HCT116 (cell line): ENCODE results near the gene UACA. TPM values are rescaled to one million over a fixed set of nuclear protein-coding genes. Genes with fewer than 3 reads are reported as not detected.

ENCODE experiments used
- ATAC-seq: fragments of 200-7000 bp; cut with Tn5 transposase; 2 replicates; pipeline ENCODE4 v1.9.1; 2020; ENCODE audit warnings: mild to moderate bottlenecking, moderate library complexity
- BruUV-seq: library from RNA; stranded (reverse); fragments of 400-500 nt; replicated peaks from 2 replicates; lab custom pipeline; 2021; lab: Mats Ljungman, UMichigan
- CTCF ChIA-PET: fragments of 300-600 bp; sonication (Branson Sonifier 250); formaldehyde crosslinking; loops from one replicate; lab custom pipeline; 2021; ENCODE audit warnings: antibody characterized with exemption; lab: Charles Lee
- POLR2A ChIA-PET: fragments of 300-600, 350-600 bp; sonication (Branson Sonifier 250); formaldehyde crosslinking; loops from one replicate; lab custom pipeline; 2021; ENCODE audit warnings: antibody characterized with exemption; lab: Charles Lee
- RAD21 ChIA-PET, 2 experiments: fragments of 300-600 bp; sonication (Branson Sonifier 250); formaldehyde crosslinking; loops; one replicate each; lab custom pipeline; 2023; ENCODE audit warnings: low total read pairs in 2 of 2; ENCODE audit not compliant: uncharacterized antibody in 2 of 2, unreplicated experiment in 2 of 2, low non-redundant PET in 1 of 2; lab: Charles Lee
- DNase-seq: peaks from one replicate; pipeline ENCODE4 v3.0.0-alpha.2; 2010; ENCODE audit warnings: low read depth, low spot score
- H2AFZ ChIP-seq: fragments of 200-600 bp; shearing (Covaris generic), sonication (generic); 2 replicates; pipeline ENCODE4 v1.6.1; 2017; ENCODE audit warnings: low read depth, mixed run types, mixed read lengths, antibody characterized with exemption, low read length; ENCODE audit not compliant: poor library complexity, severe bottlenecking
- H3K27ac ChIP-seq: 2 replicates; pipeline ENCODE4 v1.5.1; 2012; ENCODE audit warnings: low read depth, low read length
- H3K27me3 ChIP-seq: fragments of 200-600 bp; sonication (generic); 2 replicates; pipeline ENCODE4 v1.6.1; 2016; ENCODE audit warnings: mixed run types, low read length, mixed read lengths; ENCODE audit not compliant: insufficient read depth
- H3K36me3 ChIP-seq, 2 experiments: fragments of 200-500 bp in 1 of 2; fragments of 200-600 bp in 1 of 2; sonication (Bioruptor generic) in 1 of 2; sonication (generic) in 1 of 2; 2 replicates each; pipeline versions ENCODE4 v1.5.1 to v1.6.1; 2014 to 2016; ENCODE audit warnings: low read length in 2 of 2, inconsistent platforms in 1 of 2, mixed read lengths in 1 of 2, mixed run types in 1 of 2; ENCODE audit not compliant: insufficient read depth in 2 of 2, control insufficient read depth in 1 of 2
- H3K4me1 ChIP-seq, 2 experiments: fragments of 200-600 bp in 1 of 2; sonication (generic) in 1 of 2; 2 replicates each; pipeline versions ENCODE4 v1.5.1 to v1.6.1; 2012 to 2017; ENCODE audit warnings: low read length in 2 of 2, inconsistent platforms in 1 of 2, mild to moderate bottlenecking in 1 of 2, mixed read lengths in 1 of 2, mixed run types in 1 of 2, moderate library complexity in 1 of 2; ENCODE audit not compliant: insufficient read depth in 2 of 2, control insufficient read depth in 1 of 2
- H3K4me2 ChIP-seq: fragments of 200-600 bp; sonication (generic); 2 replicates; pipeline ENCODE4 v1.6.1; 2017; ENCODE audit warnings: mixed run types, low read length, mixed read lengths
- H3K4me3 ChIP-seq, 2 experiments: fragments of 200-600 bp in 1 of 2; sonication (generic) in 1 of 2; replicated peaks in 1 of 2; 2 replicates each; pipeline ENCODE4 v1.5.1; 2011 to 2016; ENCODE audit warnings: low read length in 2 of 2, control low read depth in 1 of 2, low read depth in 1 of 2, mild to moderate bottlenecking in 1 of 2, mixed read lengths in 1 of 2, mixed run types in 1 of 2
- H3K79me2 ChIP-seq: fragments of 200-600 bp; sonication (generic); 2 replicates; pipeline ENCODE4 v1.6.1; 2017; ENCODE audit warnings: mild to moderate bottlenecking, mixed run types, low read length, moderate library complexity, mixed read lengths; ENCODE audit not compliant: insufficient read depth
- H3K9ac ChIP-seq: fragments of 200-600 bp; sonication (generic); 2 replicates; pipeline ENCODE4 v1.6.1; 2016; ENCODE audit warnings: low read length, mixed read lengths
- H3K9me2 ChIP-seq: fragments of 200-600 bp; sonication (generic), shearing (Covaris generic); 2 replicates; pipeline ENCODE4 v1.6.1; 2017; ENCODE audit warnings: mixed run types, mild to moderate bottlenecking, moderate library complexity; ENCODE audit not compliant: insufficient read depth
- H3K9me3 ChIP-seq, 2 experiments: fragments of 200-500 bp in 1 of 2; fragments of 200-600 bp in 1 of 2; sonication (Bioruptor generic) in 1 of 2; sonication (generic) in 1 of 2; 2 replicates each; pipeline ENCODE4 v1.6.1; 2014 to 2017; ENCODE audit warnings: low read length in 2 of 2, mixed read lengths in 2 of 2, inconsistent platforms in 1 of 2, low read depth in 1 of 2, mild to moderate bottlenecking in 1 of 2, mixed run types in 1 of 2, moderate library complexity in 1 of 2; ENCODE audit not compliant: control insufficient read depth in 1 of 2, insufficient read depth in 1 of 2
- H4K20me1 ChIP-seq: fragments of 200-600 bp; sonication (generic), shearing (Covaris generic); 2 replicates; pipeline ENCODE4 v1.6.1; 2017; ENCODE audit warnings: mixed run types, mild to moderate bottlenecking, moderate library complexity; ENCODE audit not compliant: insufficient read depth
- EGR1 ChIP-seq: IDR thresholded peaks from 2 replicates; pipeline ENCODE4 v1.6.1; 2012; ENCODE audit warnings: low read depth
- ELF1 ChIP-seq: IDR thresholded peaks from 2 replicates; pipeline ENCODE4 v1.6.1; 2012; ENCODE audit warnings: low read depth, borderline replicate concordance
- EZH2 ChIP-seq: fragments of 200-600 bp; sonication (generic); IDR thresholded peaks from 2 replicates; pipeline ENCODE4 v1.6.1; 2017; ENCODE audit warnings: antibody characterized with exemption, mixed run types
- EZH2phosphoT487 ChIP-seq: fragments of 200-600 bp; IDR thresholded peaks from 2 replicates; pipeline ENCODE4 v1.6.1; 2018; ENCODE audit warnings: antibody characterized with exemption, borderline replicate concordance
- JUND ChIP-seq: IDR thresholded peaks from 2 replicates; pipeline ENCODE4 v1.6.1; 2012
- POLR2A ChIP-seq: IDR thresholded peaks from 2 replicates; pipeline ENCODE4 v1.7.0; 2011; ENCODE audit warnings: borderline replicate concordance; ENCODE audit not compliant: insufficient read depth, insufficient read length; ENCODE audit errors: extremely low read depth
- POLR2AphosphoS5 ChIP-seq: IDR thresholded peaks from 2 replicates; pipeline ENCODE4 v1.6.1; 2011; ENCODE audit warnings: mild to moderate bottlenecking, low read depth, low read length, moderate library complexity
- RAD21 ChIP-seq: IDR thresholded peaks from 2 replicates; pipeline ENCODE4 v1.6.1; 2012; ENCODE audit warnings: low read depth, mild to moderate bottlenecking
- SIN3A ChIP-seq: IDR thresholded peaks from 2 replicates; pipeline ENCODE4 v1.6.1; 2012; ENCODE audit warnings: low read depth
- SP1 ChIP-seq: IDR thresholded peaks from 2 replicates; pipeline ENCODE4 v1.6.1; 2012; ENCODE audit warnings: low read depth
- TCF7L2 ChIP-seq: IDR thresholded peaks from 2 replicates; pipeline ENCODE4 v1.7.0; 2011; ENCODE audit warnings: borderline replicate concordance, inconsistent platforms; ENCODE audit not compliant: insufficient read depth, insufficient read length; ENCODE audit errors: extremely low read depth
- ZFX ChIP-seq: fragments of 450-650 bp; IDR thresholded peaks from 2 replicates; pipeline ENCODE4 v1.6.1; 2017
- ZNF274 ChIP-seq: fragments of 200-500 bp; sonication (Bioruptor generic); IDR thresholded peaks from 2 replicates; pipeline ENCODE4 v1.6.1; 2014; ENCODE audit warnings: mild to moderate bottlenecking, low read depth, low read length, inconsistent platforms
- intact Hi-C: fragments of 100-400 bp; cut with micrococcal nuclease; formaldehyde crosslinking; loops from 2 replicates; pipeline ENCODE4 v1.10.0; 2022
- total RNA-seq: library from RNA; stranded (reverse); gene quantifications from one replicate; pipeline ENCODE4 v1.2.1, GENCODE V29; 2021; ENCODE audit not compliant: unreplicated experiment
- TF ChIP-seq, protein P1 (sequence below), 3 experiments: fragments of 200-600 bp in 1 of 3; sonication (generic) in 1 of 3; IDR thresholded peaks in 2 of 3; conservative IDR thresholded peaks in 1 of 3; 2 replicates each; pipeline ENCODE4 v1.5.1; 2012 to 2017; ENCODE audit warnings: low read depth in 2 of 3, low read length in 2 of 3, antibody characterized with exemption in 1 of 3, borderline replicate concordance in 1 of 3, control low read depth in 1 of 3, mild to moderate bottlenecking in 1 of 3, mixed read lengths in 1 of 3, mixed run types in 1 of 3, moderate library complexity in 1 of 3; ENCODE audit not compliant: insufficient read depth in 1 of 3
- TF ChIP-seq, protein P2 (sequence below): IDR thresholded peaks from 2 replicates; pipeline ENCODE4 v1.6.1; 2012; ENCODE audit warnings: low read depth
- TF ChIP-seq, protein P3 (sequence below): IDR thresholded peaks from 2 replicates; pipeline ENCODE4 v1.6.1; 2012

UACA gene
- total RNA-seq, 1 experiment from 2014 or later, result 47.4 TPM

DNA sequence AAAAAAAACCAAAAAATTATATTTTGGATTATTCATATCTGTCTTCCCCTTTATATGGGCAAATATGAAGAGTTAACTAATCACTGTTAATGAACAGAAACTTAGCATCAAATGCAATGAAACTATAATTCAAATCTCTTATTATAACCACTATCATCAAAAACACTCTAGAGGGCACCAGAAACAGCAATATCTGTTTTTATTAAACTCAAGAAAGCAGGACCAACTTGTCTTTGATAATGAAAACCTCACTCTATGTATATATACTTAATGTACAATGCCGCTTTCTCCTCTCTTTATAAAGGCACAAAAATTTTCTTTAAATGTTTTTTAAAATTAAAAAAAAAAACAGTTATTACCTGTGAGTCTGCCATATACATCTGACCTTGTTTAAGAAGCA, 92.7 kb downstream of the UACA start (continued):
- TF ChIP-seq ELF1 (no peak), SP1 (no peak), POLR2A (no peak), ZNF274 (no peak)

DNA sequence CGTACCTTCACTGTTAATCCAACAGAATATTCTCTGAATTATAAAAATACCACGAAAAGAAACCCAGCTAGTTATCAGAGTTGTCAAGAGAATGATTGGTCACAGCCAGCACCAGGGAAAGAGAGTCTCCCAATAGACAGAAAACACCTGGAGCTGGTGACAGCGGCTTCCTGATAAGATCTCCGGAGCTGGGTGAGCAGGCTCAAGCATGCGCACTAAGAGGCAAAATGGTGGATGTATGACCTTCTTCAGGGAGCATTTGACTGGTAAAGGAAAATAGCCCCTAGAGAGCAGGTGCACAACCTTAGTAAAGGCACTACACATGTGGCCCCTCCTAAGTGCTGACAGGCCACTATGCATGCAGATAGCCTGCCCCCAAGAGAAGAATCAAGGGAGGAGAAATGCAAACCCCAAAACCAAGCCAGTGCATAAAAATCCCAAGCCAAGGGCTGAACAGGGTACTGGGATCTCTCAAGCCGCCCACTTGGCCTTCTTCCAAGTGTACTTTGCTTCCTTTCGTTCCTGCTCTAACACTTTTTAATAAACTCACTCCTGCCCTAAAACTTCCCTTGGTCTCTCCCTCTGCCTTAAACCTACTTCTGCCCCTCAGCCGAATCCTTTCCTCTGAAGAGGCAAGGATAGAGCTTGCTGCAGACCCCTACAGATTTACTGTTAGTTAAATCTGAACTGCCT, 93.2 kb downstream of the UACA start:
- H4K20me1 ChIP-seq, result no peaks in the 10 kb centered on the region
- H3K9me3 ChIP-seq, result no peaks in the 10 kb centered on the region
- H3K9me2 ChIP-seq, result no peaks in the 10 kb centered on the region
- no peak overlapping the region for H3K4me2 ChIP-seq
- no peaks in the 10 kb centered on the region for H3K4me1 ChIP-seq
- no peaks in the 10 kb centered on the region for H3K27me3 ChIP-seq
- DNase-seq (no peak), ATAC-seq (no peak)
- ChIA-PET POLR2A (no interaction called here), RAD21 (no interaction called here), CTCF (no interaction called here)
- H3K36me3 ChIP-seq, result peaks cover 6 to 13% of the 10 kb centered on the region in 2 experiments; a peak in 2 of 4 replicates
- H3K79me2 ChIP-seq, result no peaks in the 10 kb centered on the region
- TF ChIP-seq, protein P1, sequence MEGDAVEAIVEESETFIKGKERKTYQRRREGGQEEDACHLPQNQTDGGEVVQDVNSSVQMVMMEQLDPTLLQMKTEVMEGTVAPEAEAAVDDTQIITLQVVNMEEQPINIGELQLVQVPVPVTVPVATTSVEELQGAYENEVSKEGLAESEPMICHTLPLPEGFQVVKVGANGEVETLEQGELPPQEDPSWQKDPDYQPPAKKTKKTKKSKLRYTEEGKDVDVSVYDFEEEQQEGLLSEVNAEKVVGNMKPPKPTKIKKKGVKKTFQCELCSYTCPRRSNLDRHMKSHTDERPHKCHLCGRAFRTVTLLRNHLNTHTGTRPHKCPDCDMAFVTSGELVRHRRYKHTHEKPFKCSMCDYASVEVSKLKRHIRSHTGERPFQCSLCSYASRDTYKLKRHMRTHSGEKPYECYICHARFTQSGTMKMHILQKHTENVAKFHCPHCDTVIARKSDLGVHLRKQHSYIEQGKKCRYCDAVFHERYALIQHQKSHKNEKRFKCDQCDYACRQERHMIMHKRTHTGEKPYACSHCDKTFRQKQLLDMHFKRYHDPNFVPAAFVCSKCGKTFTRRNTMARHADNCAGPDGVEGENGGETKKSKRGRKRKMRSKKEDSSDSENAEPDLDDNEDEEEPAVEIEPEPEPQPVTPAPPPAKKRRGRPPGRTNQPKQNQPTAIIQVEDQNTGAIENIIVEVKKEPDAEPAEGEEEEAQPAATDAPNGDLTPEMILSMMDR (IDR thresholded peaks at IDR 0.05 in 2 of 3, conservative IDR thresholded peaks at IDR 0.05 in 1 of 3; ENCODE audit: borderline replicate concordance in 1 of 3, insufficient read depth in 1 of 3, low read depth in 2 of 3, low read length in 2 of 3), result no peak
- no peak for TF ChIP-seq EGR1
- no peak for TF ChIP-seq JUND
- TF ChIP-seq POLR2AphosphoS5, result no peak
- no peak for TF ChIP-seq POLR2A
- TF ChIP-seq, protein P2, sequence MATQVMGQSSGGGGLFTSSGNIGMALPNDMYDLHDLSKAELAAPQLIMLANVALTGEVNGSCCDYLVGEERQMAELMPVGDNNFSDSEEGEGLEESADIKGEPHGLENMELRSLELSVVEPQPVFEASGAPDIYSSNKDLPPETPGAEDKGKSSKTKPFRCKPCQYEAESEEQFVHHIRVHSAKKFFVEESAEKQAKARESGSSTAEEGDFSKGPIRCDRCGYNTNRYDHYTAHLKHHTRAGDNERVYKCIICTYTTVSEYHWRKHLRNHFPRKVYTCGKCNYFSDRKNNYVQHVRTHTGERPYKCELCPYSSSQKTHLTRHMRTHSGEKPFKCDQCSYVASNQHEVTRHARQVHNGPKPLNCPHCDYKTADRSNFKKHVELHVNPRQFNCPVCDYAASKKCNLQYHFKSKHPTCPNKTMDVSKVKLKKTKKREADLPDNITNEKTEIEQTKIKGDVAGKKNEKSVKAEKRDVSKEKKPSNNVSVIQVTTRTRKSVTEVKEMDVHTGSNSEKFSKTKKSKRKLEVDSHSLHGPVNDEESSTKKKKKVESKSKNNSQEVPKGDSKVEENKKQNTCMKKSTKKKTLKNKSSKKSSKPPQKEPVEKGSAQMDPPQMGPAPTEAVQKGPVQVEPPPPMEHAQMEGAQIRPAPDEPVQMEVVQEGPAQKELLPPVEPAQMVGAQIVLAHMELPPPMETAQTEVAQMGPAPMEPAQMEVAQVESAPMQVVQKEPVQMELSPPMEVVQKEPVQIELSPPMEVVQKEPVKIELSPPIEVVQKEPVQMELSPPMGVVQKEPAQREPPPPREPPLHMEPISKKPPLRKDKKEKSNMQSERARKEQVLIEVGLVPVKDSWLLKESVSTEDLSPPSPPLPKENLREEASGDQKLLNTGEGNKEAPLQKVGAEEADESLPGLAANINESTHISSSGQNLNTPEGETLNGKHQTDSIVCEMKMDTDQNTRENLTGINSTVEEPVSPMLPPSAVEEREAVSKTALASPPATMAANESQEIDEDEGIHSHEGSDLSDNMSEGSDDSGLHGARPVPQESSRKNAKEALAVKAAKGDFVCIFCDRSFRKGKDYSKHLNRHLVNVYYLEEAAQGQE, result no peak
- no peak for TF ChIP-seq ZFX
- no peak for TF ChIP-seq SIN3A
- TF ChIP-seq RAD21, result no peak
- TF ChIP-seq ZNF274, result no peak
- TF ChIP-seq EZH2, result no peak
- TF ChIP-seq, protein P3, sequence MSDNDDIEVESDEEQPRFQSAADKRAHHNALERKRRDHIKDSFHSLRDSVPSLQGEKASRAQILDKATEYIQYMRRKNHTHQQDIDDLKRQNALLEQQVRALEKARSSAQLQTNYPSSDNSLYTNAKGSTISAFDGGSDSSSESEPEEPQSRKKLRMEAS, result no peak
- no peak for TF ChIP-seq TCF7L2
- TF ChIP-seq EZH2phosphoT487, result no peak
- H3K9ac ChIP-seq, result no peak overlapping the region
- BruUV-seq, result no TSS peak
- intact Hi-C loops, result no loop called here
- H2AFZ ChIP-seq, result no peak overlapping the region
- H3K4me3 ChIP-seq, result no peak overlapping the region
- H3K27ac ChIP-seq, result no peak overlapping the region
